CD4-positive, alpha-beta T cell treated with Interleukin-4 for 1 hour (primary cell): ENCODE measurements around the gene PCGF5.
"Not testable (repeated sequence)": the region's sequence is repeated elsewhere in the genome, so short reads cannot be mapped to it uniquely, and the experiment has no call there.

Experiments
- DNase-seq, 2 donors: peaks; one replicate each; pipeline ENCODE4 v3.0.0-alpha.2; 2020 to 2022

The PCGF5 gene

DNA sequence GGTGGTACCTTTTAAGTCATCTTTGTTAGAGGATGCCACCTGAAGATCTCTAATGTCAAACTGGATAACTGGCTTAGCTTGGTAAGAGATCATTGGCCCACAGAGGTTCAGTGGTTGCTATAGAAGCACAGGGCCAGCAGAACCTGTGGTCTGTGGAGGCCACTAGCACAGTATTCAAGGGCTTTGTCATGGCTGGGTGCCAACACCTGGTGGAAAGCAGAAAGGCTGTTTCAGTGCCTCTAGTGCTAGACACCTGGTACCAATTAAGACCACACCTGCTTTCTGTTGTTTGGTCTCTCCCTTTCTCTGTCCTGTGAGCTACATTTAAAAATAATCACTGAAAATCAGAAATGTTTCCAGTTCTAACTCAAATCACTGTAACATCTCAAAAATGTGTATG, 10.0 kb upstream of the PCGF5 start:
- DNase-seq: peak; percentile 30 to 52

GRCh38 chr10:91211675-91212074, 8.8 kb upstream of the PCGF5 start:
- DNase-seq: no peak

GRCh38 chr10:91214911-91215310, 5.6 kb upstream of the PCGF5 start:
- no peak for DNase-seq

- no peak for DNase-seq
Observed at GRCh38 chr10:91215384-91215783, 5.1 kb upstream of the PCGF5 start.

DNA sequence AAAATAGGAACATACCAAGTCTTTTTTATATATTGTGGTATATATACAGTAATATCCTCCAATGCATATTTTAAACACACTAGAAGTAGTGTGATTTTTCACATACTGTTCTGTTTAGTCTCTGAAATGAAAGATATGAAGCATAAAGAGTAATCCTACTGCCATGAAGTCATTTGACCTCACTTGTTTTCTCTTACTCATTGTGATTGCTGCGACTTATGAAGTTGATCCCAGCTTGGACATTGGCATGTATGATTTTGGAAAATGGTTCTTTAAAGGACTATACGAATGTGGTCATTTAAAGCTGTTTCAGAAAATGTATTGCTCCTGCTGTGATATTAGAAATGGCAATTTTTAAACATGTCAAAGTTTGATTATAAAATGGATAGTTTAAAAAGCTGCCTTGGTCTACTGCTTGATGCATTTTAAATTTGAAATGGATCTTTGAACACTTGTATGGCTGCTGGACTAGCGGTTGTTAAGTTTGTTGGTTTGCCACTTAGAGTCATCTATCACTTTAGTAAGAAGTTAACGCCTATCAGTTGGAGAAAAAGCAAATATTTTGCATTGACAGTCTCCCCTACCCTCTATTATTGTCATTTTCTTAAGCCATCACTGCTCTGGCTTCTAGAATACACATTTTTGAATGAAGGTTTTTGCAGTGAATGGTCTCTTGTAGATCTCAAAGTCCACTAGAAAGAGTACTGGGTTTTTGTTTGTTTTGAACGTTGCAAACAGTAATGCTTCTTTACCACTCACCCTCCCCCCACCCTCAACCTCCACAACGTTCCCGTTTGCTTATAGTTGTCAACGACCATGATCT, 881 bp upstream of the PCGF5 start:
- DNase-seq: no peak

- DNase-seq: no peak
Observed at GRCh38 chr10:91220954-91221675, 652 bp downstream of the PCGF5 start.

DNA sequence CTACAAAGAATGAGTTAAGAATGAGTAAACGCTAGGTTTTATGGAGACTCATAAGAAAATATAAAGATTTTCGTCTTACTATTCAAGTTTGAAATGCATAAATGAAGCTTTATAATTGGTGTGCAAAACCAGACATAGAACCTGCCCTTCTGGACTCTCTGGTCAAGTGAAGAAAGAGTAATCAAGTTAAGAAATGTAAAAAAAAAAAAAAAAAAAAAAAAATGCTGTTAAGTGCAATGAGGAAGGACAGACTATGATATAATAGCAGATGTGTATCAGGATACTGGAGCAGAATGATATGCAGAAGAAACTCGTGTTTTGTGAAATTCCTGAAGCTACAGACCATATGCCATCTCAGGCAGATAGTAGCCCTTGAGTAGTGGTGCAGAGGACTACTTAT, 5.6 kb downstream of the PCGF5 start:
- DNase-seq: no peak

DNA sequence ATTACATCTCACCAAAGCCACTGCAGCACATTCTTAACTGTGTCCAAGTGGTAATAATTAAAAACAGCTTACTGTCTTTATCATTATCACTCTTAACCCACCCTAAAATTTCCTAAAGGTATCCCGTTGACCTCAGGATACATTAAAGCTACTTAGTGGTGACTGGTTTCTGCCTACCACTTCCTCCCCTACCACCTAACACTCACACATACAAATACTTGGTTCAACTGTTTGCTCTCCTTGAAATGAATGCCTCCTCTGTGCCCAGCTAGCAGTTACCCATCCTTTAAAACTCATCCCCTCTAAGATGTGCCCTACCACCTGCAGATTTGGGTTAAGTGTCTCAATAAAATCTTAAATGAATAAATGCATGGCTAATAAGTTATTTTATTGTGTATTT, 7.1 kb downstream of the PCGF5 start:
- no peak for DNase-seq

DNA sequence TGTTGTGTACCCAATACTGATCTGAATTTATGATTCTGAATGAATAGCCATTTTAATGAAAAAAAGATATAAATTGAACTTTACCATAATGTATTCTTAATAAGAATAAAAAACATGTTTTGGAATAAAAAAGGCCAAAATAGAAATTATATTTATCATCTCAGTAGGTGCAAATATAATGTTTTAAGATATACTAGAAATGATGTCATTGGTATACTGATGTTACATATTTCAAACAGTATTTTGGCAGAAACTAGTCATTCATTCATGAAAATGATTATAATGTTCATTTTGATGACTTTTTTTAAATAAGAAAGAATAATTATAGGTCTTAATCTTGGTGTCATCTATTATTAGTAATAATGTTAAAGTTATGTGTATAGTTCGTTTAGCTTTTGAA, 9.2 kb downstream of the PCGF5 start:
- DNase-seq: no peak

- no peak for DNase-seq
Observed at GRCh38 chr10:91238191-91238590, 17.7 kb downstream of the PCGF5 start.

- DNase-seq: no peak
Observed at GRCh38 chr10:91239789-91240188, 19.3 kb downstream of the PCGF5 start.

GRCh38 chr10:91242940-91243339, 22.5 kb downstream of the PCGF5 start:
- no peak for DNase-seq

DNA sequence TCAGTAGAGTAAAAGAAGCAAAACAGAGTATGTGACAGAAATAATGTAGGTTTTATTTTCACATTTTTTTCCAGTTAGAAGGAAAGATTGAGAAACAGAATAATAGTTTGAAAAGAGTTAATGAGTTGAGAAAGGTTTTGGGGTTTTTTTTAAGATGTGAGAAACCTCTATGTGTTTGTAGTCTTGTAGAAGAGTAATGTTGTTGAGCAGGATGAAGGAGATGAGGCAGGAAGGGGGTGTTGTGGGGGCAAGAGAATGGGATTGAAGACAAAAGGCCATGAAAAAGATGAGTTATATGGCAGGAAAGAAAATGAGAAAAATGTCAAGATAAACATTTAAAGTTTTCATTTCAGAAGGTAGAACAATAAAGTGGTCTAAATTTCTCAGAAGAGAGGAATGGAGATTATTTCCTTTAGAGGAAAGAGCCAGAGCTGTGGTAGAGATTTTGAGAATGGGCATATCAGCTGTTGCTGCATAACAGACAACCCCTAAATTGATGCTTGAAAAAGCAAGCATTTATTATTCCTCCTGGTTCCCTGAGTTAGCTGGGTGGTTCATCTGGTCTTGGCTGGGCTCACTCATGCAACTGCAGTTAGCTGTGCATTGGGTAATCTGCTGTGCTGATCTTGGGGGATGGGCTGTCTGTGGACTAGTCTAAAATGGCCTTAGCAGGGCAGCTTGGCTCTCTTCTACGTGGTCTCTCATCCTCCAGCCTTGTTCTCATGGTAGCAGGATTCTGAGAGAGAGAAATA, 27.1 kb downstream of the PCGF5 start:
- peak in 1 of 2 donors; percentile 4 for DNase-seq

DNA sequence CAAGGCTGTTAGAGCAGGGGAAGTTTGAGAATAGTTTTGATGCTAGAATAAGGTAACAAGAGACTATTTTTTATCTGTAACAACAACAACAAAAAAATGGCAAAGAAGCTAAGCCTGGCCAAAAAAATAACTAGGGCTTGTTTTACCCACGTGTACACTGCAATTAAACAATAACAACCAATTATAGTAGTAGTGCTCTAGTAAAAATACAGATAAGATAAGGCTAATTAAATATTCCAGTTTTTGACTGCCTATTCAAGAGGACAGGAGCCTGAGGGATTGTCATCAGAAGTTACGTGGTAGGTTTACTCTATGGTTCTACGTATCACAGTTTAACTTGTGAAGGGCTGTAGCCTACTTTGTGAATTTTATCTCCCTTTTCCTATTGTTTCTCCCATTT, 29.2 kb downstream of the PCGF5 start:
- no peak for DNase-seq

- DNase-seq: no peak
Observed at GRCh38 chr10:91250341-91250740, 29.9 kb downstream of the PCGF5 start.

DNA sequence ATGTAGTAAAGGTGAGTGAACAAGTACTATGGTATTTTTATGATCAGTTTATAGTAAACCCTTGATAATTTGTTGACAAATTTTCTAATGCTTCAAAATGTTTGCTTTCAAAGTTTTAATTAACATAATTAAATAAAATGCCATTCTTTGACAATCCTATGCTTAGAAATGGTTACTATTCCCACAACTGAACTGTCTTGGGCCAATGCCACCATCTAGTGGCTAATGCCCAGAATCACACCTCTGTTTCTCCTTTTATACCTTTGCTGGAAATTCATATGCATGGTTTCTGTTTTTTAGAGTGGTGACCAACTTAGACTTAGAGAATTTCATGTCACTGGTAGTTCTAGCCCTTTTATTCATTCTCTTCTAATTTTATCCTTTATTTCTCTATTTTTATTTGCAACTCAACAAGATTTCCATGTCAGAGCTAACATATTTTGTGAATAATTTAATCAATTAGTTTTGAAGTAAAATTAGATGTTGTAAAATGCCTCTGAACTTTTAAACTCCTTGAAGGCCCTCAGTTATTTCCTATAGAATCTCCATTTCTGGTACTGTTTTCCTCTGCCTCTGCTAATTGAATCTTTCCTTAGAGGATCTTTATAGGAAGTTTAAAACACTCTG, 31.1 kb downstream of the PCGF5 start:
- DNase-seq: peak; percentile 67 to 76

- no peak for DNase-seq
Observed at GRCh38 chr10:91253300-91253699, 32.8 kb downstream of the PCGF5 start.

- no peak for DNase-seq
Observed at GRCh38 chr10:91257310-91257709, 36.8 kb downstream of the PCGF5 start.

- not testable (repeated sequence) for DNase-seq
Observed at GRCh38 chr10:91260417-91260816, 40.0 kb downstream of the PCGF5 start.

DNA sequence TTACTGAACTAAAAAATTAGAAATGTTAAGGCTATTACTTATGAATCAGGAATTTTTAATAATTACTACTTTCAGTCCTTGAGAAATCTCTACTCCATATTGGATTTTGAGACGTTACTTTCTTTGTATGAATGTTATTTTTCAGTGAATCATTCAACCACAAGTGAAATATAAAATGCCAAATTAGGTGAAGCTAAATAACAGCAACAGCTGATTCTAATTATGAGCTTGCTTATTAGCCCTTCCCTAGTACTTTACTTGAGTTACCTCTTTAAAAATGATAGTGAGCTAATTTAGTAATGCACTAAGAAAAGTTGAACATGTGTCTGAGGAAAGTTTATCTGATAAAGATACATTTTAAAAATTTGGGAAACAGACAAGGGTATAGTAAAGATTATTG, 51.4 kb downstream of the PCGF5 start:
- no peak for DNase-seq

- DNase-seq: no peak
Observed at GRCh38 chr10:91284486-91285090, 64.1 kb downstream of the PCGF5 start.

- DNase-seq: no peak
Observed at GRCh38 chr10:91286572-91286971, 66.1 kb downstream of the PCGF5 start.

DNA sequence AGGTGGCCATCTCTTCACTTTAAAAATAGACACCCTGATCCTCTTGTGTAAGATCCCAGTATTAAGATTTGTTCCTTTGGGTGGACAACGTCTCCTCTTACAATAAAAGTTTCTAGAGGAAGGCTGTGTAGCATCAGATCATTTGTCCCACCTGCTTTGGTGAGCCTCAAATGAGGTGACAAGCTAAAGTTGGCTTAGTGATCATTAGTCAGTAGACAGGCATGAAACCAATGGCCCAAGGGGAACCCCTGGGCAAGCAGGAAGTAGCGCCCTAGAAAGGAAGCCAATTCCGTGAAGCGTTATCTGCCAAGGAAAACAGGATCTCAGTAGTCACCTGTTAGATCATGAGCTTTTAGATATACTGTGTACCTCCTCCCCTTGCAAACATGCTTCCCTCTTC, 66.8 kb downstream of the PCGF5 start:
- no peak for DNase-seq
